K562 (cell line): ENCODE measurements around the gene GABRB2. TPM values are rescaled to one million over a fixed set of nuclear protein-coding genes. Genes with fewer than 3 reads are reported as not detected.

Experiments
- ATAC-seq: fragments of 200-7000 bp; cut with Tn5 transposase; 3 replicates; pipeline ENCODE4 v1.9.1; 2020; ENCODE audit warnings: moderate library complexity
- BruUV-seq: library from RNA; stranded (reverse); fragments of 400-500 nt; replicated peaks from 2 replicates; lab custom pipeline; 2021; lab: Mats Ljungman, UMichigan
- CTCF ChIA-PET: fragments of 300-600 bp; formaldehyde crosslinking; extraction: SDS; loops from one replicate; lab custom pipeline; 2021; ENCODE audit warnings: low intra/inter-chr PET ratio; lab: Yijun Ruan, JAX
- POLR2A ChIA-PET: fragments of 300-600, 350-650 bp; sonication (Branson Sonifier 250); formaldehyde crosslinking; extraction: SDS; loops from one replicate; lab custom pipeline; 2021; ENCODE audit warnings: antibody characterized with exemption, inconsistent platforms; lab: Yijun Ruan, JAX
- DNase-seq, 4 experiments: peaks; one replicate each; pipeline versions ENCODE4 v3.0.0 to v3.0.0-alpha.2; 2011 to 2018; ENCODE audit warnings: low spot score in 3 of 4, mixed read lengths in 3 of 4; ENCODE audit errors: extremely low read depth in 1 of 4
- FAIRE-seq: peaks from 2 replicates; lab custom pipeline; 2011; peaks lifted over from hg19 to GRCh38; lab: Jason Lieb, UNC
- H2AFZ ChIP-seq: 2 replicates; pipeline ENCODE4 v1.6.0; 2011; ENCODE audit warnings: low read depth, low read length, control low read depth, inconsistent platforms
- H3K27ac ChIP-seq: fragments of 200-600 bp; 3 replicates; pipeline ENCODE4 v1.8.0; 2011; ENCODE audit warnings: low read depth, mild to moderate bottlenecking, control low read depth, inconsistent platforms, low read length, moderate library complexity, mixed read lengths; ENCODE audit errors: extremely low read depth
- H3K27me3 ChIP-seq, 2 experiments: fragments of 300-600 bp in 1 of 2; 2 replicates in 1 of 2; 3 replicates in 1 of 2; pipeline versions ENCODE4 v1.6.0 to v1.8.0; 2011; ENCODE audit warnings: inconsistent platforms in 2 of 2, low read length in 2 of 2, mild to moderate bottlenecking in 1 of 2, mixed read lengths in 1 of 2, moderate library complexity in 1 of 2; ENCODE audit not compliant: control insufficient read depth in 2 of 2, insufficient read depth in 2 of 2
- H3K36me3 ChIP-seq: fragments of 300-600 bp; 3 replicates; pipeline ENCODE4 v1.8.0; 2011; ENCODE audit warnings: mild to moderate bottlenecking, low read length, inconsistent platforms; ENCODE audit not compliant: control insufficient read depth, insufficient read depth
- H3K4me1 ChIP-seq, 2 experiments: fragments of 200-600 bp in 1 of 2; replicated peaks in 1 of 2; 2 replicates in 1 of 2; 3 replicates in 1 of 2; pipeline versions ENCODE4 v1.5.1 to v1.8.0; 2011; ENCODE audit warnings: inconsistent platforms in 2 of 2, low read length in 2 of 2, mild to moderate bottlenecking in 1 of 2, mixed read lengths in 1 of 2, moderate library complexity in 1 of 2; ENCODE audit not compliant: control insufficient read depth in 2 of 2, insufficient read depth in 2 of 2
- H3K4me2 ChIP-seq: 2 replicates; pipeline ENCODE4 v1.6.1; 2011; ENCODE audit warnings: low read length, control low read depth, inconsistent platforms, mixed read lengths; ENCODE audit not compliant: insufficient read depth
- H3K4me3 ChIP-seq: fragments of 200-600 bp; sonication (generic), shearing (Covaris generic); 2 replicates; pipeline ENCODE4 v1.5.1; 2016; ENCODE audit warnings: control low read depth, inconsistent platforms
- H3K79me2 ChIP-seq: fragments of 200-600 bp; 3 replicates; pipeline ENCODE4 v1.8.0; 2011; ENCODE audit warnings: low read length, inconsistent platforms; ENCODE audit not compliant: control insufficient read depth, insufficient read depth
- H3K9ac ChIP-seq, 2 experiments: 2 replicates each; pipeline versions ENCODE4 v1.6.0 to v1.6.1; 2011; ENCODE audit warnings: low read depth in 2 of 2, low read length in 2 of 2, control low read depth in 1 of 2, inconsistent platforms in 1 of 2, mild to moderate bottlenecking in 1 of 2, mixed read lengths in 1 of 2; ENCODE audit not compliant: insufficient read depth in 1 of 2
- H3K9me1 ChIP-seq: one replicate; pipeline ENCODE4 v1.6.0; 2011; ENCODE audit warnings: inconsistent platforms, mild to moderate bottlenecking, low read length, moderate library complexity; ENCODE audit not compliant: control insufficient read depth, insufficient read depth
- H3K9me3 ChIP-seq: replicated peaks from 2 replicates; pipeline ENCODE4 v1.5.1; 2011; ENCODE audit warnings: low read depth, low read length, inconsistent platforms; ENCODE audit not compliant: control insufficient read depth, insufficient read depth
- H4K20me1 ChIP-seq: replicated peaks from 2 replicates; pipeline ENCODE4 v1.6.1; 2011; ENCODE audit warnings: low read length, inconsistent platforms, mixed read lengths; ENCODE audit not compliant: control insufficient read depth, insufficient read depth
- ARID2 ChIP-seq: fragments of 450-650 bp; IDR thresholded peaks from 2 replicates; pipeline ENCODE4 v1.6.1; 2017; ENCODE audit warnings: antibody characterized with exemption, mild to moderate bottlenecking
- CBX1 ChIP-seq: sonication (generic); IDR thresholded peaks from 2 replicates; pipeline ENCODE4 v1.6.1; 2016; ENCODE audit warnings: antibody characterized with exemption, low read depth, mild to moderate bottlenecking
- HDAC8 ChIP-seq: fragments of 450-650 bp; IDR thresholded peaks from 2 replicates; pipeline ENCODE4 v1.6.1; 2016; ENCODE audit warnings: mild to moderate bottlenecking, missing genetic modification characterization, moderate library complexity, missing compliant biosample characterization
- HINFP ChIP-seq: fragments of 450-650 bp; conservative IDR thresholded peaks from 2 replicates; pipeline ENCODE4 v1.6.1; 2016; ENCODE audit warnings: missing genetic modification characterization, low read depth, mild to moderate bottlenecking, control low read depth, missing compliant biosample characterization
- NFE2 ChIP-seq: IDR thresholded peaks from 2 replicates; pipeline ENCODE4 v1.6.1; 2014; ENCODE audit warnings: antibody characterized with exemption, low read depth
- NR2C2 ChIP-seq, 2 experiments: fragments of 200-800 bp in 1 of 2; sonication (Bioruptor generic) in 1 of 2; sonication (generic) in 1 of 2; formaldehyde crosslinking in 1 of 2; IDR thresholded peaks; 2 replicates each; pipeline versions ENCODE4 v1.6.1 to v1.8.0; 2016 to 2022; ENCODE audit warnings: mild to moderate bottlenecking in 1 of 2, missing compliant biosample characterization in 1 of 2, missing genetic modification characterization in 1 of 2, missing genetic modification reagents in 1 of 2
- RAD21 ChIP-seq, 2 experiments: fragments of 250-450 bp in 1 of 2; fragments of 450-650 bp in 1 of 2; sonication (Bioruptor Pico) in 1 of 2; formaldehyde crosslinking in 1 of 2; IDR thresholded peaks in 1 of 2; conservative IDR thresholded peaks in 1 of 2; 2 replicates each; pipeline versions ENCODE4 v1.4.0 to v1.8.0; 2020 to 2022; ENCODE audit warnings: mild to moderate bottlenecking in 2 of 2, moderate library complexity in 1 of 2
- RBM22 ChIP-seq: fragments of 200-400 bp; formaldehyde crosslinking; IDR thresholded peaks from 2 replicates; pipeline ENCODE4 v1.6.1; 2018; ENCODE audit warnings: low read length, low read depth; ENCODE audit not compliant: poor library complexity, severe bottlenecking
- TGIF2 ChIP-seq: sonication (generic); formaldehyde crosslinking; IDR thresholded peaks from 2 replicates; pipeline ENCODE4 v1.8.1; 2022; ENCODE audit warnings: mild to moderate bottlenecking, missing genetic modification reagents, moderate library complexity
- THAP12 ChIP-seq: fragments of 250-450 bp; sonication (Bioruptor Pico); IDR thresholded peaks from 2 replicates; pipeline ENCODE4 v1.9.0; 2021; ENCODE audit warnings: mild to moderate bottlenecking, inconsistent platforms
- THRB ChIP-seq: fragments of 450-650 bp; formaldehyde crosslinking; conservative IDR thresholded peaks from 2 replicates; pipeline ENCODE4 v1.4.0; 2022; ENCODE audit warnings: mild to moderate bottlenecking, missing genetic modification characterization
- XRCC3 ChIP-seq: fragments of 450-650 bp; IDR thresholded peaks from 2 replicates; pipeline ENCODE4 v1.6.1; 2017; ENCODE audit warnings: mild to moderate bottlenecking, moderate library complexity
- ZBTB33 ChIP-seq: sonication (generic); formaldehyde crosslinking; IDR thresholded peaks from 2 replicates; pipeline ENCODE4 v1.8.1; 2023; ENCODE audit warnings: mild to moderate bottlenecking, missing genetic modification reagents
- ZNF586 ChIP-seq: fragments of 450-650 bp; formaldehyde crosslinking; conservative IDR thresholded peaks from 2 replicates; pipeline ENCODE4 v1.4.0; 2020; ENCODE audit warnings: mild to moderate bottlenecking, moderate library complexity
- ZNF696 ChIP-seq: fragments of 250-450 bp; sonication (Bioruptor Pico); conservative IDR thresholded peaks from 2 replicates; pipeline ENCODE4 v1.4.0; 2020; ENCODE audit warnings: mild to moderate bottlenecking, moderate library complexity
- WGBS: fragments of 100-300 bp; shearing (Covaris generic); methylation state at CpG from one replicate; pipeline ENCODE4 v1.1.6; 2016; ENCODE audit warnings: low coverage, mixed read lengths; ENCODE audit not compliant: insufficient coverage; ENCODE audit errors: missing lambda C conversion rate; 5-methylcytosine and 5-hydroxymethylcytosine counted together
- in situ Hi-C: fragments of 300-500 bp; cut with MboI; formaldehyde crosslinking; loops from 4 replicates; pipeline ENCODE4 v1.15.0; 2018; ENCODE audit warnings: inconsistent platforms, mixed read lengths
- intact Hi-C: fragments of 100-400 bp; cut with micrococcal nuclease; formaldehyde crosslinking; loops from 2 replicates; pipeline ENCODE4 v1.14.2; 2022
- polyA plus RNA-seq, 8 experiments: library from polyadenylated mRNA; depleted of rRNA in 4 of 8; stranded (reverse) in 5 of 8; unstranded in 3 of 8; fragments of >200 nt; fragmentation: Nextera tagmentation in 2 of 8; fragmentation: Illumina TruSeq in 1 of 8; extraction: Ambion mirVana in 2 of 8; extraction: Trizol in 1 of 8; gene quantifications; 2 replicates each; pipeline versions ENCODE4 v1.2.1 to v1.2.3, GENCODE V29; 2011 to 2014; ENCODE audit warnings: inconsistent platforms in 1 of 8, missing spikeins in 1 of 8
- total RNA-seq, 7 experiments: library from RNA; depleted of rRNA in 6 of 7; stranded (reverse); fragments of >200 nt in 6 of 7; fragmentation: Illumina TruSeq in 2 of 7; extraction: Trizol in 2 of 7; gene quantifications; 2 replicates each; pipeline versions ENCODE4 v1.2.1 to v1.2.3, GENCODE V29; 2011 to 2021; ENCODE audit warnings: low replicate concordance in 1 of 7

Gene GABRB2
- total and polyA plus RNA-seq, 9 of the 15 experiments (the other 6 are each of a cell fraction or from before 2014, with no cell fraction given): not detected

DNA sequence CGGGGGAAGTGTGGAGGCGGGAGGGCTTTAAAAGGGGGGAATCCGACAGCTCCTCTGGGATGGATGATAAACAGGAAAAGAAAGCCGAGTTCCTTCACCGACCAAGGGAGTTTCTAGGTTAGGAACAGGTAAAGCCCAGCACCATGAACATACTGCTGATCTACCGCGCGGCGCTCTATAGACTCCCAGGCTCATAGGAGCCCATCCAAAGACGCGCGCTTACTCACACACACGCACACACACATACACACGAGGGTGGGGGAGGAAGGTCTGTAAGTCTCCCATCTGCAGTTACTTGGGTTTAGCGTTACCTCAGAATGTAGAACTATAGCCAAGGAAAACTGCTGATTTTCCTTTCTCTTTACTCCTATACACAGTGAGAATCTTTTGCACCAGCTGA lies 2.6 kb upstream of the GABRB2 start:
- ChIA-PET POLR2A (no interaction called here), CTCF (no interaction called here)
- no peak for FAIRE-seq
- WGBS: 23% methylated on average over 15 of the region's 15 CpGs
- H3K79me2 ChIP-seq: no peaks in the 10 kb centered on the region
- no peaks in the 10 kb centered on the region for H3K9me1 ChIP-seq
- no peak for ATAC-seq
- H3K36me3 ChIP-seq: no peaks in the 10 kb centered on the region
- H3K27me3 ChIP-seq: no peaks in the 10 kb centered on the region
- no peak overlapping the region for H2AFZ ChIP-seq
- H4K20me1 ChIP-seq: no peaks in the 10 kb centered on the region
- H3K4me1 ChIP-seq: no peaks in the 10 kb centered on the region; a peak in 1 of 5 replicates
- H3K9me3 ChIP-seq: peaks cover 2% of the 10 kb centered on the region; the same call in 1 of the 2 replicates
- H3K4me3 ChIP-seq: no peak overlapping the region
- H3K27ac ChIP-seq: no peak overlapping the region
- no peak overlapping the region for H3K9ac ChIP-seq
- no TSS peak for BruUV-seq
- DNase-seq: no peak
- intact Hi-C loops: loop anchor here (10.0 kb wide), 1 partner anchor 1856 kb away; no protein-coding TSS in a partner anchor
- in situ Hi-C loops: no loop called here
- no peak overlapping the region for H3K4me2 ChIP-seq
- no peak for TF ChIP-seq RAD21 (CRISPR knock-in tag; conservative IDR thresholded peaks at IDR 0.05 in 1 of 2, IDR thresholded peaks at IDR 0.05 in 1 of 2)
- no peak for TF ChIP-seq NR2C2 (CRISPR knock-in tag; IDR thresholded peaks at IDR 0.05)
- TF ChIP-seq NR2C2 (tag; IDR thresholded peaks at IDR 0.05): no peak
- TF ChIP-seq THAP12 (CRISPR knock-in tag): no peak
- TF ChIP-seq XRCC3: no peak
- no peak for TF ChIP-seq TGIF2 (CRISPR knock-in tag)
- TF ChIP-seq ZNF586 (CRISPR knock-in tag): no peak
- no peak for TF ChIP-seq RBM22
- no peak for TF ChIP-seq NFE2
- no peak for TF ChIP-seq HDAC8 (tag)
- TF ChIP-seq ARID2: no peak
- no peak for TF ChIP-seq HINFP (tag)
- TF ChIP-seq ZBTB33 (CRISPR knock-in tag): no peak
- no peak for TF ChIP-seq ZNF696 (CRISPR knock-in tag)
- TF ChIP-seq THRB (CRISPR knock-in tag): no peak
- TF ChIP-seq CBX1: no peak
